Upper lobe of left lung (tissue), 6 donors: ENCODE data around the gene NLGN1. TPM values are rescaled to one million over a fixed set of nuclear protein-coding genes. Genes with fewer than 3 reads are reported as not detected.

Experiments used
- ATAC-seq, 2 donors: fragments of 200-7000 bp; cut with Tn5 transposase; one replicate each; pipeline ENCODE4 v1.9.1; 2022; ENCODE audit warnings: mild to moderate bottlenecking in 2 of 2, moderate library complexity in 2 of 2; ENCODE audit not compliant: low FRiP score in 2 of 2
- DNase-seq, 2 donors: peaks; one replicate each; pipeline ENCODE4 v3.0.0-alpha.2; 2019 to 2020
- H3K27ac ChIP-seq, 4 donors: fragments of 200-600 bp; sonication (generic); one replicate each; pipeline ENCODE4 v1.5.1; 2016 to 2019
- H3K27me3 ChIP-seq, 4 donors: fragments of 200-600 bp; sonication (generic); one replicate each; pipeline ENCODE4 v1.5.1; 2017 to 2019
- H3K36me3 ChIP-seq, 4 donors: fragments of 200-600 bp; sonication (generic); one replicate each; pipeline ENCODE4 v1.5.1; 2016 to 2019
- H3K4me1 ChIP-seq, 4 donors: fragments of 200-600 bp; sonication (generic); one replicate each; pipeline ENCODE4 v1.5.1; 2018 to 2019
- H3K4me3 ChIP-seq, 4 donors: fragments of 200-600 bp; sonication (generic); one replicate each; pipeline ENCODE4 v1.5.1; 2017 to 2019; ENCODE audit warnings: mild to moderate bottlenecking in 2 of 4, moderate library complexity in 1 of 4
- H3K9me3 ChIP-seq, 4 donors: fragments of 200-600 bp; sonication (generic); one replicate each; pipeline ENCODE4 v1.5.1; 2018 to 2019
- EP300 ChIP-seq, 4 donors: sonication (generic); formaldehyde crosslinking; IDR thresholded peaks; one replicate each; pipeline ENCODE4 v1.5.1; 2017; ENCODE audit warnings: antibody characterized with exemption in 4 of 4, control low read depth in 2 of 4
- POLR2A ChIP-seq, 4 donors: fragments of 450-650 bp; IDR thresholded peaks; one replicate each; pipeline ENCODE4 v1.5.1; 2016 to 2017; ENCODE audit warnings: antibody characterized with exemption in 4 of 4, mild to moderate bottlenecking in 2 of 4
- POLR2AphosphoS5 ChIP-seq, 2 donors: sonication (generic); formaldehyde crosslinking; IDR thresholded peaks; one replicate each; pipeline ENCODE4 v1.5.1; 2017; ENCODE audit warnings: antibody characterized with exemption in 2 of 2
- WGBS, 2 donors: methylation state at CpG; one replicate each; pipeline ENCODE4 v1.1.5; 2017 to 2018; 5-methylcytosine and 5-hydroxymethylcytosine counted together
- total RNA-seq, 6 donors: library from RNA; depleted of rRNA in 4 of 6; stranded (reverse); fragments of >200 nt in 4 of 6; gene quantifications; one replicate each; pipeline versions ENCODE4 v1.1.0 to v1.2.1, GENCODE V29; 2016 to 2021
- TF ChIP-seq, protein P1 (sequence below), 6 experiments: fragments of 450-650 bp in 4 of 6; fragments of 200-600 bp in 2 of 6; sonication (generic) in 2 of 6; IDR thresholded peaks; one replicate each; pipeline ENCODE4 v1.5.1; 2016 to 2019; ENCODE audit warnings: antibody characterized with exemption in 6 of 6
- donor health status: DM: no; HTN: no; CAD: no; lungs with moderate emphysema.
- donor health status: DM: no; HTN: yes; CAD: no; lungs with severe emphysema.

Gene NLGN1
- total RNA-seq, 6 donors from 2014 or later, result under 0.01 to 3.5 (median 1.9) TPM

DNA sequence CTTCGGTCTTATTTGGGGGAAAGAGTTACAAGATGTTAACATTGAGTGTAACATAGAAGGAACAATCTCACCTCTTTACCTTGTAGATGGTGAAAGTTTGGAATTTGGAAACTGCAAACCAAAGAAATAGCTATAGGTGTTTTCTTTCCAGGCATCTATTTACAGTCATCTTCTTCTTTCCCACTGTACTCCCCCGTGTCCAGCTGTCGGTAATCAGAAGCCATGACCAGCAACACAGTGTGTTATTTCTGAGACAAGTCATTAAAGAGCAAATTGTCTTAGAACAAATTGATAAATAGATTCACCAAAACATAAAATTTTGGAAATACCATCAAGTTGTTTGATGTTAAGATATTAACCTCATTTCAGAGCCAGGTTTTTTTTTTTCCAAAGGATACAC lies 871.0 kb downstream of the NLGN1 start:
- Histone ChIP-seq H3K4me3 (no peak overlapping the region), H3K27me3 (no peaks in the 10 kb centered on the region), H3K9me3 (no peaks in the 10 kb centered on the region), H3K4me1 (no peaks in the 10 kb centered on the region), H3K27ac (no peak overlapping the region), H3K36me3 (no peaks in the 10 kb centered on the region)
- TF ChIP-seq POLR2A (IDR thresholded peaks at IDR 0.05) (no peak), POLR2AphosphoS5 (IDR thresholded peaks at IDR 0.05) (no peak), EP300 (IDR thresholded peaks at IDR 0.05) (no peak)
- TF ChIP-seq, protein P1, sequence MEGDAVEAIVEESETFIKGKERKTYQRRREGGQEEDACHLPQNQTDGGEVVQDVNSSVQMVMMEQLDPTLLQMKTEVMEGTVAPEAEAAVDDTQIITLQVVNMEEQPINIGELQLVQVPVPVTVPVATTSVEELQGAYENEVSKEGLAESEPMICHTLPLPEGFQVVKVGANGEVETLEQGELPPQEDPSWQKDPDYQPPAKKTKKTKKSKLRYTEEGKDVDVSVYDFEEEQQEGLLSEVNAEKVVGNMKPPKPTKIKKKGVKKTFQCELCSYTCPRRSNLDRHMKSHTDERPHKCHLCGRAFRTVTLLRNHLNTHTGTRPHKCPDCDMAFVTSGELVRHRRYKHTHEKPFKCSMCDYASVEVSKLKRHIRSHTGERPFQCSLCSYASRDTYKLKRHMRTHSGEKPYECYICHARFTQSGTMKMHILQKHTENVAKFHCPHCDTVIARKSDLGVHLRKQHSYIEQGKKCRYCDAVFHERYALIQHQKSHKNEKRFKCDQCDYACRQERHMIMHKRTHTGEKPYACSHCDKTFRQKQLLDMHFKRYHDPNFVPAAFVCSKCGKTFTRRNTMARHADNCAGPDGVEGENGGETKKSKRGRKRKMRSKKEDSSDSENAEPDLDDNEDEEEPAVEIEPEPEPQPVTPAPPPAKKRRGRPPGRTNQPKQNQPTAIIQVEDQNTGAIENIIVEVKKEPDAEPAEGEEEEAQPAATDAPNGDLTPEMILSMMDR (IDR thresholded peaks at IDR 0.05), result no peak
- 80 to 89% methylated on average over 3 of the region's 3 CpGs for WGBS, 2 donors
- DNase-seq, result no peak
- ATAC-seq, result no peak

DNA sequence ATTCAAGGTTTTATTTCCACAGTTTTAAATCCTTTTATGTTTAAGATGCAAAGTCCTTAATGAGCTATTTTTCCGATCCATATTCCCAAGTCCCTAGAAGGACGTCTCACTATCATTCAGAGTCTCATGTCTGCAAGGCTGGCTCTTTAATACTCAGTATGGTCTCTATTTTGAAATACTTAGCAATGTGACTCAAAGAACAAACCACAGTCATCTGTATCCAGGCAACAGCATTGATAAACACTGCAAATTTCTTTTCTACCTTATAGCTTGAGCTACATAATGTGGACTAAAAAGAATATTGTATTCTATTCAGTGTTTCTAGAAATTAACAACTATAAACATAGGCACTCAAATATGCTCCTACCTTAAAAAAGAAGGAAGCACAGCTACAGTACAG lies 873.3 kb downstream of the NLGN1 start:
- TF ChIP-seq, protein P1 (IDR thresholded peaks at IDR 0.05), result no peak
- no peak for TF ChIP-seq POLR2AphosphoS5 (IDR thresholded peaks at IDR 0.05)
- ATAC-seq (no peak), DNase-seq (no peak)
- no peaks in the 10 kb centered on the region for H3K27me3 ChIP-seq
- WGBS, 2 donors, result 72 to 73% methylated on average over 2 of the region's 2 CpGs
- no peaks in the 10 kb centered on the region for H3K4me1 ChIP-seq
- no peaks in the 10 kb centered on the region for H3K36me3 ChIP-seq
- no peaks in the 10 kb centered on the region for H3K9me3 ChIP-seq
- no peak overlapping the region for H3K4me3 ChIP-seq
- no peak overlapping the region for H3K27ac ChIP-seq

DNA sequence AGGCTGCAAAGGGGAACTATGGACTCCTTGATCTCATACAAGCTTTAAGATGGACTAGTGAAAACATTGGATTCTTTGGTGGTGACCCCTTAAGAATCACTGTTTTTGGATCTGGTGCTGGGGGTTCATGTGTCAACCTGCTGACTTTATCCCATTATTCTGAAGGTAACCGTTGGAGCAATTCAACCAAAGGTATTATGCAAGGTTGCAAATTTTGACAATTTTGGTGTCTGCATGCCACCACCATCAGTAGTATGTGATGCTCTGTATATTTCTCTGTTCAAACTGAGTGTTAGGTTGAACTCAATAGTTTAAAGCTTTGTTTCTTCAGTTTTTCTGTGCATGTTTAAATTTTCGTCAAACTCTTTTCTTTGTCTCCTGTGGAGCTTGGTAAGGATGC lies 877.8 kb downstream of the NLGN1 start:
- no peak for DNase-seq

DNA sequence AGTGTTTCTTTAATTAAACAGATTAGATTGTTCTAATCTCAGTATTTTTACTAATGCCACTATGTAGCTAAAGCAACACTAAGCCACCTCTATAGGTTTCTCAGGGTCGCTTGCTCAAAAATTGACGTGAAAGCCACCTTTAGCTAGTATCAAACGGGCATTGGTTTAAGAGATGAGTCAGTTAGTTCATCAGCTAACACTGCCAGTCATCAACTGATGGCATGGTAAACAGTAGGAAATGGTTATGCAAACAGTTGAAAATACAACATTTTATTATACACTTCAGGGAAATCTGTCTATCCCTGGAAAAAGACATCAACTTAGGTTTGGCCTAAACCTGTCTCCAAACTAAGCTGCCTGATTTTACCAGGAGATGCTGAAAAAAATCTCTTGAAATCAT lies 879.3 kb downstream of the NLGN1 start:
- Histone ChIP-seq H3K4me1 (no peaks in the 10 kb centered on the region), H3K36me3 (no peaks in the 10 kb centered on the region), H3K27me3 (no peaks in the 10 kb centered on the region), H3K27ac (no peak overlapping the region), H3K9me3 (no peaks in the 10 kb centered on the region), H3K4me3 (no peak overlapping the region)
- TF ChIP-seq, protein P1 (IDR thresholded peaks at IDR 0.05), result no peak
- TF ChIP-seq POLR2AphosphoS5 (IDR thresholded peaks at IDR 0.05), result no peak
- no peak for ATAC-seq
- WGBS, 2 donors, result 83 to 86% methylated on average over 3 of the region's 3 CpGs
- no peak for DNase-seq

More for the DNA sequence above, 877.8 kb downstream of the NLGN1 start:
- no peak for ATAC-seq
- Histone ChIP-seq H3K4me3 (no peak overlapping the region), H3K36me3 (no peaks in the 10 kb centered on the region), H3K27ac (no peak overlapping the region), H3K9me3 (no peaks in the 10 kb centered on the region), H3K4me1 (no peaks in the 10 kb centered on the region), H3K27me3 (no peaks in the 10 kb centered on the region)
- 90 to 96% methylated on average over 2 of the region's 2 CpGs for WGBS, 2 donors
- TF ChIP-seq, protein P1 (IDR thresholded peaks at IDR 0.05), result no peak
- TF ChIP-seq POLR2AphosphoS5 (IDR thresholded peaks at IDR 0.05), result no peak
- no peak for TF ChIP-seq POLR2A (IDR thresholded peaks at IDR 0.05)
- no peak for TF ChIP-seq EP300 (IDR thresholded peaks at IDR 0.05)

DNA sequence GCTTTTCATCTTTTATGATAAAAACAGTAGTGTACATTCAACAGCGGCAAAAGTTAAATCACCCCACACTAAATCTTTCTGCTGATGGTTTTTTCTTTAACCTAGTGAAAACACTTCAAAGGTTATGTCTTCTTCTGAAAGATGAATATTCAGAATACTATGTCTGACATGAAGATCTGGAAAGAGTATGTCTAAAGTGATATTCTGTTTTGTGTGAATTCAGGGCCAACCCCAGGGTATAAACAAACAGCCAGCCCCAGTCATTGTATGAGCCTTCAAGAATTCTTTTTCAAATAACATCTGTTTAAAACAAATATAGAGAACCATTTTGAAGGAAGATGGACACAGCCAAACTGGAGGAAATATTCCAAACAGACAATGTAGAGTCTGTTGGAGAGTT lies 880.5 kb downstream of the NLGN1 start:
- H3K9me3 ChIP-seq, result no peaks in the 10 kb centered on the region
- no peak overlapping the region for H3K4me3 ChIP-seq
- H3K36me3 ChIP-seq, result no peaks in the 10 kb centered on the region
- WGBS, 2 donors, result 54 to 55% methylated on average over 1 of the region's 1 CpG
- H3K27ac ChIP-seq, result no peak overlapping the region
- H3K4me1 ChIP-seq, result no peaks in the 10 kb centered on the region
- no peaks in the 10 kb centered on the region for H3K27me3 ChIP-seq
- DNase-seq (no peak), ATAC-seq (no peak)
- TF ChIP-seq POLR2AphosphoS5 (IDR thresholded peaks at IDR 0.05) (no peak), EP300 (IDR thresholded peaks at IDR 0.05) (no peak)
